Parietal lobe (tissue), 2 donors: ENCODE results near the gene SLC35A1. TPM values are rescaled to one million over a fixed set of nuclear protein-coding genes. Genes with fewer than 3 reads are reported as not detected.

Experiments used
- small RNA-seq: library from RNA; depleted of rRNA; stranded (forward); fragments of <200 nt; gene quantifications from one replicate; pipeline ENCODE3, GENCODE V24; 2014; ENCODE audit warnings: low replicate concordance
- total RNA-seq: library from RNA; depleted of rRNA; stranded (reverse); fragments of >200 nt; gene quantifications from one replicate; pipeline ENCODE4 v1.2.3, GENCODE V29; 2014

The SLC35A1 gene
- 21.9 TPM for total RNA-seq

GRCh38 chr6:87472525-87473418, at the start of gene SLC35A1:
Gene SLC35A1, plus strand, starts transcription at chr6:87472974. Its CDS starts 30 bp downstream, at chr6:87473004.

Small RNA genes within 50 kb of the gene (small RNA-seq; reads per million reads assigned to genes)
- not detected for gene AL049697.2
- gene RNU6-444P = not detected

Other genes starting within 250 kb of the SLC35A1 start
- gene SMIM8, start 150.4 kb upstream of the SLC35A1 start, total RNA-seq = 54.1 TPM
- gene GJB7, start 143.7 kb upstream of the SLC35A1 start, total RNA-seq = not detected
- gene C6orf163, start 128.2 kb upstream of the SLC35A1 start, total RNA-seq = 23.5 TPM
- gene CFAP206, start 65.0 kb upstream of the SLC35A1 start, total RNA-seq = 3.1 TPM
- gene RARS2, start 117.0 kb downstream of the SLC35A1 start, total RNA-seq = 41.9 TPM
- gene ORC3, start 117.2 kb downstream of the SLC35A1 start, total RNA-seq = 52.6 TPM
- gene AKIRIN2, start 229.3 kb downstream of the SLC35A1 start, total RNA-seq = 66.4 TPM